ENCODE data around the gene MAST2.
"Not testable (repeated sequence)": the region's sequence is repeated elsewhere in the genome, so short reads cannot be mapped to it uniquely, and the experiment has no call there.

MAST2 gene

DNA sequence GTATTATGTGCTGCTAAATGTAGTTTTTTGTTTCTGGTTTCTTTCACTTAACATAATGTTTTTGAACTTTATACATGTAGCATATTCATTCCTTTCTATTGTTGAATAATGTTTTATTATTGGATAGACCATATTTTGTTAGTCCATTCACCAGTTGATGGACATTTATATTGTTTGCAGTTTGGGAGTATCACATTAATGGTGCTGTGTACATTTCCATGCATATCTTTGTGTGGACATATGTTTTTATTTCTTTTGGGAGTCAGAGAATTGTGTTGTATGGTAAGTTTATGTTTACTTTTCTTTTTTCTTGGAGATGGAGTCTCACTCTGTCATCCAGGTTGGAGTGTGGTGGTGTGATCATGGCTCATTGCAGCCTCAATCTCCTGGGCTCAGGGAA is 134.6 kb downstream of the MAST2 start:
- no peak for DNase-seq (ENCODE audit: low spot score)

DNA sequence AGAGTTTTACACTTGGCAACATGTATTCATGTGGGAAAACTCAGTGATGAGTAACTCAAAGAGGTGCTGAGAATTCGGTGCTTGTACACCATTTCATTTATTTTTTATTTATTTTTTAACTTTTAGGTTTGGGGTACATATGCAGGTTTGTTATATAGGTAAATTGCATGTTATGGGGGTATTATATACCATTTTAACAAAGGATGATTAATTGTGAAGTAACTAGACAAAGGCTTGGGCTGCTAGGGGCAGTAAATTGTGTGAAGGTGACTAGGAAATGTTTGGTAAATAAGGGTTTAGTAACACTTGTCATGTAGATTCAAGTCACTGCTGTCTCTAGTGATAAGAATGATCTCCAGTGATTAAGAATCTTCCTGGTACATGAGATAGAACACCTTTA is 139.0 kb downstream of the MAST2 start:
- DNase-seq (ENCODE audit: low spot score): no peak

DNA sequence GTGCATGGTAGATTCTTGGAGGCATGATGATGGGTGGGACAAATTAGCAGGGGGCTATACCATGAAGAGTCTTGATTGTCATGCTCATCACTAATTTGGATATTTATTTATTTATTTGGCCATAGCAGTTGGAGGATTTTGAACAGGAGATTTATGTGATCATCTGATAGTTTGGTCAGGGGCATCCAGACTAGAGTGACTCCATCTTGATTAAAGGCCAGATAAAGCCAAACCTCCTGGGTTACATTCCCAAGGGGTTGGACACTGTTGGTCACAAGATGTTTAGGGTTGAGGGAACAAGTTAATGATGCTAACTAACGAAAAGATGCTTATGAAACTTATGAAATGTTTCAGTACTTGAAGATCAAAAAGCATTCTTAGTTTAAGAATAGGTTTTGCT is 139.8 kb downstream of the MAST2 start:
- DNase-seq (ENCODE audit: low spot score): no peak

DNA sequence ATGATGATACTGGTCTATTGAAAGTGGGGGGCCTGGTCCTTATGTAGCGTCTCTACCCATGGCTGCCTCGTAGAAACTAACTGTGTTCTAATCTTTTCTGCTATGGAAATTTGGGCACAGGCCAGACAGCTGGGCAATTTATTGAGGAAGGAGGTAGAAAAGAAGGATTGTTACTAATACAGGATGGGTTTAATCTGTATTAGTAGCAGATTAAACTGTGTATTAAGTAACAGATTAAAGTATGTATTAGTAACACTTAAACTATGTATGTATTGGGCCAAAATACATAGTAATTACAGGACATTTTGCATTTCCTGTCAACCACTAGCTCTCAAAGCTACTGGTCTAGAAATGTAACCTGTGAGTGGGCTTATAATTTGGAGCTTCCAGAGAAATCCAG is 142.0 kb downstream of the MAST2 start:
- no peak for DNase-seq (ENCODE audit: low spot score)

DNA sequence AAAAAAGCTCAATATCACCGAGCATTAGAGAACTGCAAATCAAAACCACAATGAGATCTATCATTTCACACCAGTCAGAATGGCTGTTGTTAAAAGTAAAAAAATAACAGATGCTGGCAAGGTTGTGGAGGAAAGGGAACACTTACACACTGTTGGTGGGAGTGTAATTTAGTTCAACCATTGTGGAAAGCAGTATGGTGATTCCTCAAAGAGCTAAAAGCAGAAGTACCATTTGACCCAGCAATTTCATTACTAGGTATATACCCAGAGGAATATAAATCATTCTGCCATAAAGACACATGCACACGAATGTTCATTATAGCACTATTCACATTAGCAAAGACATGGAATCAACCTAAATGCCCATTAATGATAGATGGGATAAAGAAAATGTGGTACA is 146.1 kb downstream of the MAST2 start:
- not testable (repeated sequence) for DNase-seq (ENCODE audit: low spot score)

DNA sequence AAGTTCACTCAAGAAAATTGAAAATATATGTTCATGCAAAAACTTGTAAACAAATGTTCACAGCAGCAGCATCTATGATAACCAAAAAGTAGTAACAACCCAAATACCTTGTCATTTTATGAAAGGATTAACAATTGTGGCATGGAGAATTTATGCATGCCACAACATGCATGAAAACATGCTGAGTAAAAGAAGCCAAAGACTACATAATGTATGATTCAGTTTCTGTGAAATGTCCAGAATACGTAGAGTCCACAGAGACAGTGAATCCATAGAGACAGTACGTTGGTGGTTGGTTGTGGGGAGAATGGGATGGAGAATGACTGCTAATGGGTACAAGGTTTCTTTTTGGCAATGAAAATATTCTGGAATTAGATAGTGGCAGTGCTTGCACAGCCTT is 148.7 kb downstream of the MAST2 start:
- no peak for DNase-seq (ENCODE audit: low spot score)

DNA sequence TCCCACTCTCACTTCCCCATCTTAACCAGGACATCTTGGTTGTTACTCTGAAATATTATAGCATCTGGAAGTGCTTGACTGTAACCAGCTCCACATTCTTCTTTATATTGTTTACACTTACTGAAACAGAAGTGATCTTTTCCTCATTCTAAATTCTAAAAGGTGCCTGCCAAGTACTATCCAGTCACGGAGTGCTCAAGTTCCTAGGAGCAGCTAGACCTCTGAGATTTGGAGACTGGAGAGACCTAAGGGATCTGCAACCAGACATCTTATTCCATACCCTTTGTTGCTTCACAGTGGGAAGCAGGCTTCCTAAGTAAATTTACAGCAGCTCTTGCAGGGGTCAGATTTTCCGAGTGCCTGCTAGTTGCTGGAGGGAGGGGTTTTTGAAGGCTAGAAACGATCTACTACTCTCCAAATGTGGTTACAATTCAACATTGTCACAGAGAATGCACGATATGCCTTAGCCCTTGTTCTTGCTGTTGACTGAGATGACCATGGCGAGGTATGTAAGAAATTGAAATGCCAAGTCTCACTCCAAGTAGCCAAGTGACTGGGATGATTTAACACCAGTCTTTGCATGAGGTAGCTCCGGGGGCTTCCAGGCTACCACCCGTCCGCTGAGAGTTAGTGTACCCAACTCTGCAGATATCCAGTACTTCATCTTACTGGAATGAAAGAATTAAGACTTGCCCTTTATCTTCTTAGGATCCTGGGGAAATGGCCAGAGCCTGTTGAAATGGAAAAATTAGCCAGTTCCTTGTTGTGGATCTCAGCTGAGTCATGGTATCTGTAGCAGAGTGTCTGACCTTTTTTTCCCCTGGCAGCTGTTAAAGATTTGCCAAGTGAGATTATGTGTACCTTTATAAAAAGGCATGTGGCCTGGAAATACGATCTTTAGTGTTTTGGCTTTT is 150.8 kb downstream of the MAST2 start:
- DNase-seq (ENCODE audit: low spot score): no peak

DNA sequence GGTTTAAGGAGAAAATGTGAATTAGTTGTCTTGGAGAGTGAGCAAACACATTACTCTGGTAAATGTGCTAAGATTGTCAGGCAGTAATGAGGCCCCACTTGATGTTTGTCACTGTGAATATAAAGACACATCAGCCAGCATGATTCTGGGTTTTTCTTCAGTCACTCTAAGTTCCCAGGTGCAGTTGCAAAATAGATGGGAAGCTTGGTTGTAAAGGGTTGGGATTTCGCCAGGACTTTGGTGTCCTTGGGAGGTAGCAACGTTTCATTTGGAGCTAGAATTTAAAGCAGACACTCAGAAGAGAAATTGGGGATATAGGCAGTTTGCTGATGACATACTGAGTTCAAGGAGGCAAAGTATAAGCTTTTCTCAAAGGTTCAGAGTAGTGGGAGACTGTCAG is 154.3 kb downstream of the MAST2 start:
- DNase-seq (ENCODE audit: low spot score): no peak

DNA sequence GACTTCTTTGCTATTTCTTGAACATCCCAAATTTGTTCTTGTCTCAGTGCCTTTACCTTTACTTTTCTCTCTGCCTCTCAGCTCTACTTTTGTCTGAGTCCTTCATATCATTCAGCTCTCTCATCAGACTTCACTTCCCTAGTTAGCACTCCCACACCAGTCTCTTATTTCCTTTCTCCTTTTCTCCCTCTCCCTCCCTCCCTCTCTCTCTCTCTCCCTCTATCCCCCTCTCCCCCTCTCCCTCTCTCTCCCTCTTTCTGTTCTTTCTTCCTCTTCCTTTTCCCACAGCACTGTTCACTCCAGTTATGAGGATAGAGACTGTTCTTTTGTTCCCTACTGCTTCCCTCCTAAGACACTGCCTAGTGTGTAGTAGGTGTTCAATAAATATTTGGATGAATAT is 154.9 kb downstream of the MAST2 start:
- DNase-seq (ENCODE audit: low spot score): no peak

DNA sequence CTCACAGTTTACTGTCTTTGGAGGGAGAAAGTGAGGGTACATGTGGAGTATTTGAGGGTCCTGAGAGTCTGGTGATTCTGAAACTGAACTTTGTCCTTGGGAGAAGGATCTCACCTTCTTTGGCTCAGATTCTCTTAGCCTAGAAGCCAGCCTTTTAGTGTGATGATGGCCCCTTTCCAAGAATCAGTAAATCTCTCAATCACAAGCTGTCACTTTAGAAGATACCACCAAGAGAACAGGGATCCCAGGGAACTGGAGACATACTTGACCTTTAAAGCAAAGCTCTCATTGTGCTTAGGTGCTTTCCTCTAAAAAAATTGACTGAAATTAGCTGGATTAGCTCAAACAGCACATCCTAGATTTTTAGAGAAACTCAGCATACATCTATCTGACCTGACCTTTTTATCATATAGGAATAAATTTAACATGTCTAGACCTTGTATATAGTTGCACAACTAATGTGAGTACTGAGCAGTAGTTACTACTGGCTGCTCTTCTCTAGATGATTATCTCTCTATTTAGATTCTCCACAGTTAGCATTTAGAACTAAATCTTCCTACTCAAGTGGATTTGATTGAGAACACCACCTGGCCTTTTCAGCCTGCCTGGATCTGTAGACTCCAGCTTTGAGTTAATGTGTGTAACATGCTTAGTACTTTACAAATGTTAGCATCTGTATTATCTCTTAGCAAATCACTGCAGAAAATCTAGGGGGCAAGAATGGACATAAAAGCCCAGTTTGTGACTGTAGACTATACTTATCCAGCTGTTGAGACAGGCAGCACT is 157.7 kb downstream of the MAST2 start:
- no peak for DNase-seq (ENCODE audit: low spot score)

DNA sequence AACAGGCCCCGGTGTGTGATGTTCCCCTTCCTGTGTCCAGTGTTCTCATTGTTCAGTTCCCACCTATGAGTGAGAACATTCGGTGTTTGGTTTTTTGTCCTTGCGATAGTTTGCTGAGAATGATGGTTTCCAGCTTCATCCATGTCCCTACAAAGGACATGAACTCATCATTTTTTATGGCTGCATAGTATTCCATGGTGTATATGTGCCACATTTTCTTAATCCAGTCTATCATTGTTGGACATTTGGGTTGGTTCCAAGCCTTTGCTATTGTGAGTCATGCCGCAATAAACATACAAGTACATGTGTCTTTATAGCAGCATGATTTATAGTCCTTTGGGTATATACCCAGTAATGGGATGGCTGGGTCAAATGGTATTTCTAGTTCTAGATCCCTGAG is 158.5 kb downstream of the MAST2 start:
- not testable (repeated sequence) for DNase-seq (ENCODE audit: low spot score)

DNA sequence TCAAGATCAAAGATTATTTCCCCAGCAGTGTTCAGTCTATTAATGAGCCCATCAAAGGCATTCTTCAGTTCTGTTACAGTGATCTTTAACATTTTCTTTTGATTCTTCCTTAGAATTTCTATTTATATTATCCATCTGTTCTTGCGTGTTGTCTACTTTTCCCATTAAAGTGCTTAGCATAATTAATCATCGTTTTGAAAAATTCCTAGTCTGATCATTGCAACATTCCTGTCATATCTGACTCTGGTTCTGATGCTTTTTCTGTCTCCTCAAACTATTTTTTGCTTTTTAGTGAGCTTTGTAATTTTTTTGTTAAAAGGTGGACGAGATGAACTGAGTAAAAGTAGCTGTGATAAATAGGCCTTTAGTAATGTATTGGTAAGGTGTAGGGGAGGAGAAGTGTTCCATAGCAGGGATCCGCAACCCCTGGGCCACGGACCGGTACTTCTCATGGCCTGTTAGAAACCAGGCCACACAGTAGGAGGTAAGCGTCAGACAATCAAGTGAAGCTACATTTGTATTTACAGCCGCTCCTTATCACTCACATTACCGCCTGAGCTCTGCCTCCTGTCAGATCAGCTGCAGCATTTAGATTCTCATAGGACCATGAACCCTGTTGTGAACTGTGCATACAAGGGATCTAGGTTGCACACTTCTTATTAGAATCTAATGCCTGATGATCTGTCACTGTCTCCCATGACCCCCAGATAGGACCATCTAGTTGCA is 165.7 kb downstream of the MAST2 start:
- DNase-seq (ENCODE audit: low spot score): no peak

DNA sequence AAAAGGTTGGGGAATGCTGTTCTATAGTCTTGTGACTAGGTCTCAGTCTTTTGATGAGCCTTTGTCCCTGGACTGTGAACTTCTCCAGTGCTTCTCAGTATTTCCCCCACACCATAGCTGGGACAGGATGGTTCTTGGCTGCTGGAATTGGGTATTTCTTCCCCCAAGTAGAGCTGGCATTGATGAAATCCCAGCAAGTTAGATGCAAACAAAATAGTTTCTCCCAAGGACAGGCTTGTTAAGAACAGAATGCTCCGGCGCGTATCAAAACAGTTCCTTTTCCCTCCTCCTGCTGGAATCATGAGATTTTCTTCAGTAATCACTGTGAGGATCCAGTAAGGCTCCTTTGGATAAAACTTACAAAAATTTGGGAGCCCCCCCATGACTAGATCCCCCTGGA is 166.5 kb downstream of the MAST2 start:
- DNase-seq (ENCODE audit: low spot score): no peak

DNA sequence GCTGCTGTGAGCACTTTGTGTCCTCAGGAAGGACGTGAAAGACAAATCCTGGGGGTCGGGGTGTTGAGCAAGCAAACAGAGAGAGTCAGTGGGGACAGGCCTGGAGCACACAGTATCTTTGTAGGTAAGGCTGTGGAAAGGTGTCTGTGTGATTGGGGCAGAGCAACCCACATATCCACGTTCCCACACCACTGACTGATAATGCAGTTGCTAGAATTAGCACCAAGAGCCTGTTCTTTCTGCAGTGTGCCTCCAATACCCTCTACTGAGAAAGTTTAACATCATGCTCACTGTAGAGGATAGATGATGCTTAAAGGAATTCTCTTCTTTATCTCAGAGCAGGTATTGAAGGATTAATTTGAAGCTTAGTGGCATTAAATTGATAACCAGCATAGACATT is 167.9 kb downstream of the MAST2 start:
- no peak for DNase-seq (ENCODE audit: low spot score)

DNA sequence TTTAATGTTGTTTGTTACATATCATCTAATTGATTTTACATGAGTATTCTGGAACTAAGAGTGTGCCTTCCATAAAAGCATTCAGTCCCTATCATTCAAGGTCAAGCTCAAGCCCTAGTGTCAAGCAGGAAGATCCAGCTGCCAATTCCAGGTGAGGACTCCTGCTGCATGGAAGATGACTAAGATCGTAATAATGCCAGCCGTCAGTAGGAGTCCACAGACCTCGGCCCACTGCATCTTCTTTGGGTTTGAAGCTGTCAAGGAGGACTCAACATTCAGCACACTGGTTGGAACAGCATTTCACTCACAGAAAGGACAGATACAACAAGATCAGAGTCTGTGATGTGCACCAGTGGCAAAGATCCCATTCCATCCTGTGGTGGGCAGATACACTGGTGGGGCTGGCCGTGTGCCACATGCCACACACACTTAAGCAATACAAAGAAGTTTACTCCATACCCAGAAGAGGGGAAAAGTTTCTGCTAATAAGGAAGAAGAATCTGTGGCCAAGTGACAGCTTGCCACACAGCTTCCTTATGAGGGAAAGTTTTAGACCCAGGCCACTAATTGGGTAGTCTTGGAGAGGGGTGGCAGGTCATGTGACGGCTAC is 168.6 kb downstream of the MAST2 start:
- no peak for DNase-seq (ENCODE audit: low spot score)

DNA sequence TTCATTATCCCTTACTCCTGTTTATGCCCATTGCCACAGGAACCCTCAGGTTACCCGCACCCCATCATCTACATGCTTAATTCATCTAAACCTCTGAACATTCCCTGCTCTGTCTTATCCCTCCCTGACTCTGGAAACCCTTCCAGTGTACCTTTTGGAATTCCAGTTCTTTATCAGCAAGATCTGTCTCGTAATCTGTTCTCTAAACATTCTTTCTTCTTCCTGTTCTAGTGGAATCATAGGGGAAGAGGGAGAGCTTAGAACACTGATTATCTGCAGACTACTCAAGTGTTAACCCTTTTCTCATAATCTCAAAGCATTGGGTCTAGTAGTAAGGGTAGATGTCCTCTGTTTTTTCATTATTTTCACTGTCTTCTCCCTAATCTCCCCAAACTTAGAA is 169.2 kb downstream of the MAST2 start:
- no peak for DNase-seq (ENCODE audit: low spot score)

DNA sequence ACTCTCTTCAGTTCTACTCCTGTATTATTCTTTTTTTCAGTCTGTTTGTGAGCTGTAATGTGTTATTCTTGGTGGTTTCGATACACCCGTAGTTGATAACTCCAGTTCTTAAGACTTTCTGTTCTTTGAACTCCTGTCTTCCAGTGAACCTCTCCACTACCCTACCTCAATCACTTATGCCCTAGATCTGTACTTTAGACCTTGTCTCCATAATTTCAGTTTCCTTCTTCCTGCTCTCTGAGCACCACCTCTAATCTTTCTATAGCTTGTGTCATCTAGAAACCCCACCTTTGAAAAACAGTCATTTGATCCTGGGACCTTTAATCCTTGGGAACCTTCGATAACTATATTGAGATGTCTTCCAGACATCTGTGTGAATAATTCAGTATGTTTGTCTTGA is 169.7 kb downstream of the MAST2 start:
- no peak for DNase-seq (ENCODE audit: low spot score)

DNA sequence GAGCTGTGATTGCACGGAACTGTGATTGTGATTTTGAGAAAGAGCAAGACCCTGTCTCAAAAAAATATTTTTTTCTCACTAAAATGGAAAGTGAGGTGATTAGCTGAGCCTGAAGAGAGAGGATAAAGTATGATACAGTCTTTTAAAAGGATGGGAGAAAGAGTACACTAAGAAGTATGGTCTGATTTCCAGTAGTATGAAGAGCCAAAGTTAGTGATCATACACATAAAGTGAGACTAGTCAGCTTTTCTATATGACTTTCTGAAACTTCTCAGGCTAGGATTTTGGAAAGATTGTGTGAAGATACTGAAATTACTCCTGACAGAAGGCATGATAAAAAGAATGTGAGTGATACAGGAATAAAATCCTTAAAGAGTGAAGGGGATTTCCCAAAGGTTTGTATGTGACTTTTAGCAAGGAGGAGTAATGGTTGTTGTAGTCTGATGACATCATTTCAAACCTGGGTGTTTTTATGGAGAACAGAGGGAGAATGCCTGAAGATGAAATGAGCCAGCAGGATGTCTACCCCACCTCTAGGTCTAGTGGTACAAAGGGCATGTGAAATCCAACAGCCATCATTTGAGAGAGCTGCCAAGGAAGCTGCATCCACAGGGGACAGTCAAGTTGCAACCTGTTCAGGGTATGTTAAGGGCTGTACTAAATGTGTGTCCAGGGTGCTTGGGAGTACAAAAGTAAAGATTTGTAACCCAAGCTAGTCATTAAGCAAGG is 171.3 kb downstream of the MAST2 start:
- DNase-seq (ENCODE audit: low spot score): no peak

DNA sequence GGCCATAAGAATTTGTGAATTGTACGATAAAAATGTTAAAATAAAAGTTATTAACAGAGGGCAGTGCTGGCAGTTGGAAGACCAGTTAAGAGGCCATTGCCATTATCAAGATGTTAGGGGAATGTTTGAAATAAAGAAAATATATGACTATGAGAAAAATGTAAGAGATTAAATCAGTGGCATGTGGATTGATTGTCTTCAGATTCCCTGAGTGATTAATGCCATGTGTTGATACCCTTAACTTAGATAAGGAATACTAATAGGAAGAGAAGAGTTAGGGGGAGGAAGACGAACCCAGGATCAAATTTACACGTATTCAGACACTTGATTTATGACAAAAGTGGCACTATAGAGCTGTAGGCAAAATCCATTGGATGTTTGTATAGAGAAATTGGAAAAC is 173.2 kb downstream of the MAST2 start:
- DNase-seq (ENCODE audit: low spot score): no peak

DNA sequence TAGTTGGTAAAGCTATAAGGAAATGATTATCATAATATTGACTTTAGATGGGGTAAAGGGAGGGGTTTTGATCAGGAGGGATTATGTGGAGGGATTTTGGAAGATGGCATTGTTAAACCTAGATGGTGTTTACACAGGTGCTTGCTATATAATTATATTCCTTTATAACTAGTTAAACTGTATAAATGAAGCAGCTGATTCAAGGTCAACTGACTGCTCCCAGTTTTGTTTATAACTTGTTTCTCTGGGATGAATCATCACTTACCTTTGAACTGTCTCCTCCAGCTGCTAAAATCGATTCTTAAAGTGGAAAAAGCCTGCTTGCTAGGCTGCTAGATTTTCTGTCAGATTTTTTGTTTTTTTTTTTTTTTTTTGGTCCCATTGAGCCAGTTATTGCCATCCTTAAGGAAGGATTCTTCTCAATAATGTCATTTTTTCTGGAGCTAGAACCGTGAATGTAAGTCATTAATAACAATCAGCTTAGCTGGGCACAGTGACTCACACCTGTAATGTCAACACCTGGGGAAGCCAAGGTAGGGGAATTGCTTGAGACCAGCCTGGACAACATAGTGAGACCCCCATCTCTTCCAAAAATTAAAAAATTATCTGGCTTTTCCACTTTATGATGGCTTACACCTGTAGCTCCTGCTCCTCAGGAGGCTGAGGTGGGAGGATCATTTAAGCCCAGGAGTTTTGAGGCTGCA is 175.8 kb downstream of the MAST2 start:
- no peak for DNase-seq (ENCODE audit: low spot score)

DNA sequence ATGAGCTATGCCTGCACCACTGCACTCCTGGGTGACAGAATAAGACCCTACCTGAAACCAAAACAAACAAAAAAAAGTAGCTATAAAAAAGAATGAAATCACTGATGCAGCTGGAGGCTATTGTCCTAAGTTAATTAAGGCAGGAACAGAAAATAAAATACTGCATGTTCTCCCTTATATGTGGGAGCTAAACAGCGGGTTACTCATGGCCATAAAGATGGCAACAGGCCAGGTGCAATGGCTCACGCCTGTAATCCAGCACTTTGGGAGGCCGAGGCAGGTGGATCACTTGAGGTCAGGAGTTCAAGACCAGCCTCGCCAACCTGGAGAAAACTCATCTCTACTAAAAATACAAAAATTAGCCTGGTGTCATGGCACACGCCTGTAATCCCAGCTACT is 176.4 kb downstream of the MAST2 start:
- no peak for DNase-seq (ENCODE audit: low spot score)

Measured in CD4-positive, alpha-beta T cell treated with Interleukin-2 at 100 ng/mL for 4 hours (primary cell).